ENCODE measurements around the gene PCYT2. TPM values are rescaled to one million over a fixed set of nuclear protein-coding genes. Genes with fewer than 3 reads are reported as not detected.

PCYT2 gene
- total and polyA plus RNA-seq, 4 donors, result 31.4 to 67.4 (median 49.6) TPM

GRCh38 chr17:81944858-81945257 is 33.7 kb upstream of the PCYT2 start:
- WGBS (ENCODE audit: insufficient coverage), result 72% methylated on average over 5 of the region's 9 CpGs
- H3K36me3 ChIP-seq (ENCODE audit: control insufficient read depth, insufficient read depth, low read length), result peaks cover 9% of the 10 kb centered on the region
- no peak for DNase-seq (ENCODE audit: low read depth in 4 of 6, low spot score in 6 of 6)
- no peaks in the 10 kb centered on the region for H3K9me3 ChIP-seq (ENCODE audit: control insufficient read depth, insufficient read depth, low read length)
- H3K4me3 ChIP-seq (ENCODE audit: low read depth, low read length), result no peak overlapping the region
- peaks cover 2% of the 10 kb centered on the region for H3K27me3 ChIP-seq (ENCODE audit: control insufficient read depth, insufficient read depth, low read length)
- H3K4me1 ChIP-seq (ENCODE audit: control insufficient read depth, insufficient read depth, low read length), result peaks cover 19% of the 10 kb centered on the region
- no peak overlapping the region for H3K27ac ChIP-seq (ENCODE audit: low read depth, low read length)

- no peaks in the 10 kb centered on the region for H3K9me3 ChIP-seq (ENCODE audit: control insufficient read depth, insufficient read depth, low read length)
- no peak overlapping the region for H3K27ac ChIP-seq (ENCODE audit: low read depth, low read length)
- no peak for DNase-seq (ENCODE audit: low read depth in 4 of 6, low spot score in 6 of 6)
- peaks cover 2% of the 10 kb centered on the region for H3K27me3 ChIP-seq (ENCODE audit: control insufficient read depth, insufficient read depth, low read length)
- H3K4me3 ChIP-seq (ENCODE audit: low read depth, low read length), result peak overlapping the region; percentile 5
- H3K4me1 ChIP-seq (ENCODE audit: control insufficient read depth, insufficient read depth, low read length), result peaks cover 38% of the 10 kb centered on the region
- 37% methylated on average over 5 of the region's 12 CpGs for WGBS (ENCODE audit: insufficient coverage)
- peaks cover 3% of the 10 kb centered on the region for H3K36me3 ChIP-seq (ENCODE audit: control insufficient read depth, insufficient read depth, low read length)
These were observed 31.0 kb upstream of the PCYT2 start for GRCh38 chr17:81942167-81942553.

- Histone ChIP-seq H3K27ac (ENCODE audit: low read depth, low read length) (no peak overlapping the region), H3K4me3 (ENCODE audit: low read depth, low read length) (peak overlapping the region; percentile 5), H3K27me3 (ENCODE audit: control insufficient read depth, insufficient read depth, low read length) (peaks cover 2% of the 10 kb centered on the region), H3K4me1 (ENCODE audit: control insufficient read depth, insufficient read depth, low read length) (peaks cover 42% of the 10 kb centered on the region), H3K36me3 (ENCODE audit: control insufficient read depth, insufficient read depth, low read length) (peaks cover 3% of the 10 kb centered on the region), H3K9me3 (ENCODE audit: control insufficient read depth, insufficient read depth, low read length) (no peaks in the 10 kb centered on the region)
- peak in 1 of 6 donors; percentile 45 for DNase-seq (ENCODE audit: low read depth in 4 of 6, low spot score in 6 of 6)
- WGBS (ENCODE audit: insufficient coverage), result 42% methylated on average over 25 of the region's 30 CpGs
These were observed 30.4 kb upstream of the PCYT2 start for GRCh38 chr17:81941484-81942166.

GRCh38 chr17:81940538-81941483 is 29.6 kb upstream of the PCYT2 start:
- DNase-seq (ENCODE audit: low read depth in 4 of 6, low spot score in 6 of 6), result no peak
- WGBS (ENCODE audit: insufficient coverage), result 91% methylated on average over 56 of the region's 56 CpGs
- Histone ChIP-seq H3K4me1 (ENCODE audit: control insufficient read depth, insufficient read depth, low read length) (peaks cover 50% of the 10 kb centered on the region), H3K27me3 (ENCODE audit: control insufficient read depth, insufficient read depth, low read length) (peaks cover 2% of the 10 kb centered on the region), H3K36me3 (ENCODE audit: control insufficient read depth, insufficient read depth, low read length) (peaks cover 4% of the 10 kb centered on the region), H3K9me3 (ENCODE audit: control insufficient read depth, insufficient read depth, low read length) (no peaks in the 10 kb centered on the region), H3K27ac (ENCODE audit: low read depth, low read length) (no peak overlapping the region), H3K4me3 (ENCODE audit: low read depth, low read length) (no peak overlapping the region)

- H3K4me1 ChIP-seq (ENCODE audit: control insufficient read depth, insufficient read depth, low read length), result peaks cover 55% of the 10 kb centered on the region
- no peak overlapping the region for H3K4me3 ChIP-seq (ENCODE audit: low read depth, low read length)
- H3K36me3 ChIP-seq (ENCODE audit: control insufficient read depth, insufficient read depth, low read length), result peaks cover 13% of the 10 kb centered on the region
- DNase-seq (ENCODE audit: low read depth in 4 of 6, low spot score in 6 of 6), result peak in 1 of 6 donors; percentile 58
- H3K9me3 ChIP-seq (ENCODE audit: control insufficient read depth, insufficient read depth, low read length), result no peaks in the 10 kb centered on the region
- H3K27me3 ChIP-seq (ENCODE audit: control insufficient read depth, insufficient read depth, low read length), result peaks cover 2% of the 10 kb centered on the region
- H3K27ac ChIP-seq (ENCODE audit: low read depth, low read length), result no peak overlapping the region
- 73% methylated on average over 21 of the region's 21 CpGs for WGBS (ENCODE audit: insufficient coverage)
These were observed 28.7 kb upstream of the PCYT2 start for GRCh38 chr17:81939881-81940385.

GRCh38 chr17:81939218-81939617 is 28.0 kb upstream of the PCYT2 start:
- H3K27me3 ChIP-seq (ENCODE audit: control insufficient read depth, insufficient read depth, low read length), result peaks cover 2% of the 10 kb centered on the region
- H3K36me3 ChIP-seq (ENCODE audit: control insufficient read depth, insufficient read depth, low read length), result peaks cover 20% of the 10 kb centered on the region
- peaks cover 55% of the 10 kb centered on the region for H3K4me1 ChIP-seq (ENCODE audit: control insufficient read depth, insufficient read depth, low read length)
- H3K9me3 ChIP-seq (ENCODE audit: control insufficient read depth, insufficient read depth, low read length), result no peaks in the 10 kb centered on the region
- WGBS (ENCODE audit: insufficient coverage), result 71% methylated on average over 13 of the region's 15 CpGs
- H3K4me3 ChIP-seq (ENCODE audit: low read depth, low read length), result no peak overlapping the region
- H3K27ac ChIP-seq (ENCODE audit: low read depth, low read length), result no peak overlapping the region
- DNase-seq (ENCODE audit: low read depth in 4 of 6, low spot score in 6 of 6), result no peak

GRCh38 chr17:81935709-81936084 is 24.5 kb upstream of the PCYT2 start:
- Histone ChIP-seq H3K4me1 (ENCODE audit: control insufficient read depth, insufficient read depth, low read length) (peaks cover 55% of the 10 kb centered on the region), H3K4me3 (ENCODE audit: low read depth, low read length) (no peak overlapping the region)

GRCh38 chr17:81934850-81935708 is 23.9 kb upstream of the PCYT2 start:
- Histone ChIP-seq H3K4me1 (ENCODE audit: control insufficient read depth, insufficient read depth, low read length) (peaks cover 53% of the 10 kb centered on the region), H3K36me3 (ENCODE audit: control insufficient read depth, insufficient read depth, low read length) (peaks cover 49% of the 10 kb centered on the region), H3K4me3 (ENCODE audit: low read depth, low read length) (no peak overlapping the region), H3K27me3 (ENCODE audit: control insufficient read depth, insufficient read depth, low read length) (no peaks in the 10 kb centered on the region), H3K9me3 (ENCODE audit: control insufficient read depth, insufficient read depth, low read length) (no peaks in the 10 kb centered on the region), H3K27ac (ENCODE audit: low read depth, low read length) (no peak overlapping the region)
- WGBS (ENCODE audit: insufficient coverage), result 90% methylated on average over 33 of the region's 38 CpGs
- DNase-seq (ENCODE audit: low read depth in 4 of 6, low spot score in 6 of 6), result no peak

More at GRCh38 chr17:81935709-81936084, 24.5 kb upstream of the PCYT2 start:
- DNase-seq (ENCODE audit: low read depth in 4 of 6, low spot score in 6 of 6), result no peak
- peaks cover 45% of the 10 kb centered on the region for H3K36me3 ChIP-seq (ENCODE audit: control insufficient read depth, insufficient read depth, low read length)
- WGBS (ENCODE audit: insufficient coverage), result 88% methylated on average over 6 of the region's 6 CpGs
- H3K9me3 ChIP-seq (ENCODE audit: control insufficient read depth, insufficient read depth, low read length), result no peaks in the 10 kb centered on the region
- H3K27me3 ChIP-seq (ENCODE audit: control insufficient read depth, insufficient read depth, low read length), result no peaks in the 10 kb centered on the region
- no peak overlapping the region for H3K27ac ChIP-seq (ENCODE audit: low read depth, low read length)

GRCh38 chr17:81934098-81934757 is 23.0 kb upstream of the PCYT2 start:
- WGBS (ENCODE audit: insufficient coverage), result 85% methylated on average over 21 of the region's 23 CpGs
- H3K4me1 ChIP-seq (ENCODE audit: control insufficient read depth, insufficient read depth, low read length), result peaks cover 49% of the 10 kb centered on the region
- no peak overlapping the region for H3K27ac ChIP-seq (ENCODE audit: low read depth, low read length)

More at GRCh38 chr17:81934098-81934757, 23.0 kb upstream of the PCYT2 start:
- no peak for DNase-seq (ENCODE audit: low read depth in 4 of 6, low spot score in 6 of 6)
- Histone ChIP-seq H3K27me3 (ENCODE audit: control insufficient read depth, insufficient read depth, low read length) (no peaks in the 10 kb centered on the region), H3K36me3 (ENCODE audit: control insufficient read depth, insufficient read depth, low read length) (peaks cover 55% of the 10 kb centered on the region), H3K4me3 (ENCODE audit: low read depth, low read length) (no peak overlapping the region), H3K9me3 (ENCODE audit: control insufficient read depth, insufficient read depth, low read length) (no peaks in the 10 kb centered on the region)

All from spinal cord (tissue), 10 donors.